Measurements from ENCODE around the gene SYNC.

GRCh38 chr1:32680642-32681041, 21.9 kb downstream of the SYNC start:
- no peak for TF ChIP-seq PATZ1 (CRISPR knock-in tag; IDR thresholded peaks at IDR 0.05; ENCODE audit: borderline replicate concordance)
- TF ChIP-seq ARNTL (CRISPR knock-in tag; IDR thresholded peaks at IDR 0.05; ENCODE audit: borderline replicate concordance, low read depth), result no peak
- TF ChIP-seq, protein P1, sequence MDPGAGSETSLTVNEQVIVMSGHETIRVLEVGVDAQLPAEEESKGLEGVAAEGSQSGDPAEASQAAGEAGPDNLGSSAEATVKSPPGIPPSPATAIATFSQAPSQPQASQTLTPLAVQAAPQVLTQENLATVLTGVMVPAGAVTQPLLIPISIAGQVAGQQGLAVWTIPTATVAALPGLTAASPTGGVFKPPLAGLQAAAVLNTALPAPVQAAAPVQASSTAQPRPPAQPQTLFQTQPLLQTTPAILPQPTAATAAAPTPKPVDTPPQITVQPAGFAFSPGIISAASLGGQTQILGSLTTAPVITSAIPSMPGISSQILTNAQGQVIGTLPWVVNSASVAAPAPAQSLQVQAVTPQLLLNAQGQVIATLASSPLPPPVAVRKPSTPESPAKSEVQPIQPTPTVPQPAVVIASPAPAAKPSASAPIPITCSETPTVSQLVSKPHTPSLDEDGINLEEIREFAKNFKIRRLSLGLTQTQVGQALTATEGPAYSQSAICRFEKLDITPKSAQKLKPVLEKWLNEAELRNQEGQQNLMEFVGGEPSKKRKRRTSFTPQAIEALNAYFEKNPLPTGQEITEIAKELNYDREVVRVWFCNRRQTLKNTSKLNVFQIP (CRISPR knock-in tag; IDR thresholded peaks at IDR 0.05; ENCODE audit: borderline replicate concordance, low read depth), result no peak
- no peak for TF ChIP-seq ZNF8 (CRISPR knock-in tag; IDR thresholded peaks at IDR 0.05)
- TF ChIP-seq OSR1 (CRISPR knock-in tag; IDR thresholded peaks at IDR 0.05), result no peak
- TF ChIP-seq SNAI2 (CRISPR knock-in tag; IDR thresholded peaks at IDR 0.05), result no peak
- no peak for TF ChIP-seq TCF4 (CRISPR knock-in tag; IDR thresholded peaks at IDR 0.05; ENCODE audit: borderline replicate concordance)
- TF ChIP-seq CREB5 (CRISPR knock-in tag; IDR thresholded peaks at IDR 0.05; ENCODE audit: low read depth), result no peak
- TF ChIP-seq, protein P2, sequence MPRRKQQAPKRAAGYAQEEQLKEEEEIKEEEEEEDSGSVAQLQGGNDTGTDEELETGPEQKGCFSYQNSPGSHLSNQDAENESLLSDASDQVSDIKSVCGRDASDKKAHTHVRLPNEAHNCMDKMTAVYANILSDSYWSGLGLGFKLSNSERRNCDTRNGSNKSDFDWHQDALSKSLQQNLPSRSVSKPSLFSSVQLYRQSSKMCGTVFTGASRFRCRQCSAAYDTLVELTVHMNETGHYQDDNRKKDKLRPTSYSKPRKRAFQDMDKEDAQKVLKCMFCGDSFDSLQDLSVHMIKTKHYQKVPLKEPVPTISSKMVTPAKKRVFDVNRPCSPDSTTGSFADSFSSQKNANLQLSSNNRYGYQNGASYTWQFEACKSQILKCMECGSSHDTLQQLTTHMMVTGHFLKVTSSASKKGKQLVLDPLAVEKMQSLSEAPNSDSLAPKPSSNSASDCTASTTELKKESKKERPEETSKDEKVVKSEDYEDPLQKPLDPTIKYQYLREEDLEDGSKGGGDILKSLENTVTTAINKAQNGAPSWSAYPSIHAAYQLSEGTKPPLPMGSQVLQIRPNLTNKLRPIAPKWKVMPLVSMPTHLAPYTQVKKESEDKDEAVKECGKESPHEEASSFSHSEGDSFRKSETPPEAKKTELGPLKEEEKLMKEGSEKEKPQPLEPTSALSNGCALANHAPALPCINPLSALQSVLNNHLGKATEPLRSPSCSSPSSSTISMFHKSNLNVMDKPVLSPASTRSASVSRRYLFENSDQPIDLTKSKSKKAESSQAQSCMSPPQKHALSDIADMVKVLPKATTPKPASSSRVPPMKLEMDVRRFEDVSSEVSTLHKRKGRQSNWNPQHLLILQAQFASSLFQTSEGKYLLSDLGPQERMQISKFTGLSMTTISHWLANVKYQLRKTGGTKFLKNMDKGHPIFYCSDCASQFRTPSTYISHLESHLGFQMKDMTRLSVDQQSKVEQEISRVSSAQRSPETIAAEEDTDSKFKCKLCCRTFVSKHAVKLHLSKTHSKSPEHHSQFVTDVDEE (CRISPR knock-in tag; IDR thresholded peaks at IDR 0.05), result no peak
- no peak for TF ChIP-seq ZFP3 (CRISPR knock-in tag; IDR thresholded peaks at IDR 0.05)
- no peak for TF ChIP-seq ZFP30 (CRISPR knock-in tag; IDR thresholded peaks at IDR 0.05)

All from SK-N-SH treated with all-trans-retinoic acid at 6 μM for 48 hours (cell line).